ENCODE measurements around the gene SHQ1. TPM values are rescaled to one million over a fixed set of nuclear protein-coding genes. Genes with fewer than 3 reads are reported as not detected.

The SHQ1 gene
- total RNA-seq, 3 donors from 2014 or later: 18.1 to 31.6 (median 21.4) TPM

GRCh38 chr3:72784226-72784625 lies 64.0 kb downstream of the SHQ1 start:
- intact Hi-C loops (cut with DNase I, micrococcal nuclease): no loop called here
- Histone ChIP-seq H3K9me3 (no peaks in the 10 kb centered on the region), H3K4me3 (no peak overlapping the region), H3K36me3 (ENCODE audit: low read depth) (no peaks in the 10 kb centered on the region), H3K4me1 (ENCODE audit: low read depth) (no peaks in the 10 kb centered on the region)
- no peak for ATAC-seq
- DNase-seq: no peak
- TF ChIP-seq CTCF (IDR thresholded peaks at IDR 0.05): no peak

GRCh38 chr3:72782521-72782920 lies 65.7 kb downstream of the SHQ1 start:
- Histone ChIP-seq H3K4me3 (no peak overlapping the region), H3K4me1 (ENCODE audit: low read depth) (no peaks in the 10 kb centered on the region), H3K9me3 (no peaks in the 10 kb centered on the region), H3K36me3 (ENCODE audit: low read depth) (no peaks in the 10 kb centered on the region)
- ATAC-seq (no peak), DNase-seq (no peak)
- TF ChIP-seq CTCF (IDR thresholded peaks at IDR 0.05): no peak
- intact Hi-C loops (cut with DNase I, micrococcal nuclease): no loop called here

GRCh38 chr3:72769758-72770540 lies 78.3 kb downstream of the SHQ1 start:
- Histone ChIP-seq H3K9me3 (no peaks in the 10 kb centered on the region), H3K36me3 (ENCODE audit: low read depth) (no peaks in the 10 kb centered on the region), H3K4me3 (no peak overlapping the region), H3K4me1 (ENCODE audit: low read depth) (no peaks in the 10 kb centered on the region)
- intact Hi-C loops (cut with DNase I, micrococcal nuclease): no loop called here
- no peak for DNase-seq
- TF ChIP-seq CTCF (IDR thresholded peaks at IDR 0.05): no peak
- no peak for ATAC-seq

GRCh38 chr3:72768936-72769335 lies 79.3 kb downstream of the SHQ1 start:
- Histone ChIP-seq H3K36me3 (ENCODE audit: low read depth) (no peaks in the 10 kb centered on the region), H3K4me1 (ENCODE audit: low read depth) (no peaks in the 10 kb centered on the region), H3K9me3 (no peaks in the 10 kb centered on the region), H3K4me3 (no peak overlapping the region)
- DNase-seq (no peak), ATAC-seq (no peak)
- intact Hi-C loops (cut with DNase I, micrococcal nuclease): no loop called here
- TF ChIP-seq CTCF (IDR thresholded peaks at IDR 0.05): no peak

GRCh38 chr3:72768481-72768880 lies 79.8 kb downstream of the SHQ1 start:
- no peaks in the 10 kb centered on the region for H3K4me1 ChIP-seq (ENCODE audit: low read depth)
- no peaks in the 10 kb centered on the region for H3K9me3 ChIP-seq
- intact Hi-C loops (cut with DNase I, micrococcal nuclease): no loop called here
- TF ChIP-seq CTCF (IDR thresholded peaks at IDR 0.05): no peak
- ATAC-seq: no peak
- no peak overlapping the region for H3K4me3 ChIP-seq
- no peaks in the 10 kb centered on the region for H3K36me3 ChIP-seq (ENCODE audit: low read depth)
- DNase-seq: no peak

All from mucosa of descending colon (tissue), 3 donors.